RCC 7860 (cell line): Measurements from ENCODE around the gene ETS1.
A peak's percentile ranks its signal among the peaks of the same experiment; 100 is the strongest.

Experiments used
- DNase-seq: peaks from one replicate; pipeline ENCODE4 v3.0.0-alpha.2; 2015; ENCODE audit warnings: low spot score
- FAIRE-seq: peaks from 2 replicates; lab custom pipeline; 2012; peaks lifted over from hg19 to GRCh38; lab: Jason Lieb, UNC

ETS1 gene

DNA sequence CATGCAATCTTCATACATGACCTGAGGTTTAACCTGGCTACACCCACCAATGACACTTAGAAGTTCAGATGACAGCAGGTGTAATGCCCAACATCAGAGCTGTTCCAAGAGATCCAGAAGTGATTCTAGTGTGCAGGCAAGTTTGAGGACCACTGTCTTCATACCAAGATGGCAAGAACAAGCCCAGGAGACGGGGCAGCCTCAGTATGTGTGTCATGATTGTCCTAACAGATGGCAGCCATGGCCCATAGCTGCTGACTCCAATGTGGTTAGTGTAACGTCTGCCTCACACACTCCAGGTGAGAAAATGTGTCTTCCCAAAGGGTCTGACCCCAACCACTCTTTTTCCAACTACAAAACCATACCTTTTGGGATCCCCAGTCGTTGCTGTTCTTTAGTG lies 97.3 kb downstream of the ETS1 start:
- no peak for DNase-seq
- no peak for FAIRE-seq

DNA sequence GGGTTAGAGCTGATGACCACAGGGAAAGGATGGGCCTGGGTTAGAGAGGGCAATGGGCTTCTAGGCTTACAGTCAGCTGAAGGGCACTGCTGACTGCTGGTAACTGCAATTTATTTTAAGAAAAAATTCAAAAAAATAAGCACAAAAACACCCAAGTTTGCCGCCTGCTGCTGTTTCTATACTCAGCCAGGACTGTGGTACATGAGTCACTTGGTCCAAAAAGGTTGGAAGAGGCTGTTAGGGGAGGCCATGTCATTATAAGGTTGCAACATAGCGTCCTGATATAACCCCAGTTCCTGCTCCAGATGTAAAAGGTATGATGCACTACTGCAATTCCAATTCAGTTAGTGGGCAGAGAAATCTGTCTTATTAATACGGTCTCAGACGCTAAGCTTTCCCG lies 98.9 kb downstream of the ETS1 start:
- DNase-seq (peak; percentile 31), FAIRE-seq (no peak)

DNA sequence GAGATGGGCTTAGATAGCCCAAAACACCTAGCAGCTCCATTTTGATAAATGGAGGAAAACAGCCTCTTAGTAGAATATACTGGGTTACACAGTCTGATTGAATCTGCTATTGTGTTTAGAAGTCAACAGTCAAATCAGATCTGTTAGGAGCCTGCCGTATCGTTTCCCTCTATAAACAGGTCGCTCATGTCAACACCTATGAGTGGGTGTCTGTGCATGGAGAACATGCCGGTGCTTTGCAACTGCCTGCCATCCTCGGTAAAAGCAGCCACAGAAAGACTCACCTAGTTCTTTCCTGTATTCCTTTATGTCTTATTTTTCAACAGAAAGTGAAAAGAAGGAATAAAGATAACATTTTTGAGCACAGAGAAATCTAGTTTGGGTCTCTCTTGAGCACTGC lies 99.4 kb downstream of the ETS1 start:
- DNase-seq, result no peak
- FAIRE-seq, result no peak

DNA sequence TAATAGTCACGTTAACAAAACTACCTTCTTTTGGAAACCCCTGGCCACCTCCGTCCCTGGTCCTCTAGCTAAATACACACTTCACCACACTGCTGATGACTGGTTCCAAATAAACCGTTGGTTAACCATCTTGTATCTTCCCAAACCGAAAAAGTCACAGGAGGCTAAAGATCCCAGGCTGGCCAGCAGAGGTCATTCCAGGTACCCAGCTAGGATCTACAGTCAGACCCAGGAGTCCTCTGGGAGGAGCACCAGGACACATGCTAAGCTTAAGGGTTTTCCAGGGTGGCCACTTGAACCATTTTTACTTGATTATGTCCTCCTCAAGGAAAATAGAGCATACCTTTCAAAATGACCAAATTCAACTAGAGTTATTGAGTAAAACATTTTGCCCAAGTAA lies 103.2 kb downstream of the ETS1 start:
- FAIRE-seq, result no peak
- DNase-seq, result no peak

DNA sequence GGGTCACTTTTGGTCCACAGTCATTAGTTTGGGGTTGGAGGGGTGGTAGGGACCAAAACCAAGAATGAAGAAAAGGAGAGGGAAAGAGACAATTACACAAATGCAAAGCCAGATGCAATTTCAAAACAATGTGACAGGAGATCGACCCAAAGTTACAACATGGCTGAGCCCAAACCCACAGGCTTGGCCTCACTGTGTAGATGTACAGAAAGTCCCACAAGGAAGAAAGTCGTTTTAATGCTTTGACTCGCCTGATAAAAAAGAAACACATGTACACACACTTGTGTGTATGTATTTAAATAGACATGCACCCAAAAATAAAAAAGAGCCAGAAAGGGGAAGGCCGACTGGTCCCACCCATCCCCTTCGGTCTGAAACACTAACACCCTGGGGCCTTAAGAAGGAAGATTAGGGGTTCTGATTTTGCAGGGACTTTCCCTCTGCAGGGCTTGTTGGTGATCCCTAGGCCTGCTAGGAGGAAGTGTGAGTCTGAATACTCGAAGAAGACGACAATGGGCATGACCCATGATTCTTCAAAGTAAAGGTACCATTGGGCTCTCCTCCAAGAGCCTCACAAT lies 104.1 kb downstream of the ETS1 start:
- FAIRE-seq (no peak), DNase-seq (no peak)

DNA sequence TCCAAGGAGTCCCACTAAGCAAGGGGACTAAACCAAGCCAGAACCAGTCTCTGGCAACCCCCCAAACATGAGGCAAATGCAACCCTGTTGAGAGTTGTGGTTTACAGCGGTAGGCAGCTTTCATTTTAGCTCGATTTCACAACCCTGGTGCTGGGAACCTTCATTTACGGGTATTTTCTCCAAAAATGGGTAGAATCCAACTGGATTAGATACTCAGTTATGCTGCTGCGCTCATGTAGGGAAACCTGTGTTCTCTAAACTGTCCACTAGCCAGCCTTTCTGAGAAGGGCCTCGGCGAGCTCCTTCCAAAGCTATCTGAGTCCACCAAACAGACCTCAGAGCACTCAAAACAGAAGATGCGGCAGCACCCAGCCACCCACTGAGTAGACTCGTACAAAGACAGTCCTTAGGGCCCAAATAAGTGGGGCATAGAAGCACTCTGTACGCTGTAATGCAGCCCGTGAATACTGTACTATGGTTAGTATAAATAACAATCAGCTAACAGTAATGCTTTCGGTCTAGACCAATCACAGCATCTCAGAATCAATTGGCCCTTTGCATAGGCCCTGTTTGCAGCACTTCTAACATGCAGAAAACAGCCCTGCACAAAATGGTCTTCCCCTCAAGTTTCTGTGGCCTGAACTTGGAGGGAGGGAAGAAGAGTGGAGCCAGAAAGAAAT lies 104.7 kb downstream of the ETS1 start:
- no peak for DNase-seq
- no peak for FAIRE-seq

DNA sequence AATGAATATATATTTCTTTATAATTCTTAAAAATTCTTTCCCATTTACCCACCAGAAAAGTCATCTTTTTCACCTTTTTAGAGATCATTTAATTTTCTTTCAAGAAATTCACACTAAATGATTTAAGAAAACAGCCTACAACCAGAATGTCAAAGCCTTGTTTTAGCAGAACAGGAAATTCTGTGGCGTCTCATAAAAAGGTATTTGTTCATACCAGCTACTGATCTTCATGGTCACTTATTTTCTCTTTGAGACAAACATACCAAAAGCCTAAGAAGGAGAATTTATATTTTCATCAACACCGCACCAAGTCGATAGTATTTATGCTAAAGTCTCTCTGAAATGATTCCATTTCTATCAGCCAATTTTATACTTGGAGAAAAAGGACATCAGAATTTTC lies 105.3 kb downstream of the ETS1 start:
- no peak for DNase-seq
- no peak for FAIRE-seq

DNA sequence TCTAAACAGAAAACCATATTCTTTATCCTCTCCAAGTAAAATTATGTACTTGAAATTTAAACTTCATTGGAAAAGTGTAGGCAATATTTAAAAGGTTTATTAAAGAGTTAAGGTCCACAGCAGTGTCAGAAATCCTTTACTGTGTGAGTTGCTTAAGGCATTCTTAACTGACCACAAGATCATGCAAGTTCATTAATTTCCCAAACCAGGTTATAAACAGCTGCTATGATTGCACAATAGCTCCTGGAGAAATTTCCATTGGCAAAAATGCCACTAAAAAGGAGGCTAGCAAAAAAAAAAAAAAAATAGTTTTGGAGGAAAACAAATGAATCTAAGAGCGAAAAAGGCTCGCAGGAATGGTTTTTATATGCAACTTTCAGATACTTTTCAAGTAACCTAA lies 106.2 kb downstream of the ETS1 start:
- DNase-seq, result no peak

DNA sequence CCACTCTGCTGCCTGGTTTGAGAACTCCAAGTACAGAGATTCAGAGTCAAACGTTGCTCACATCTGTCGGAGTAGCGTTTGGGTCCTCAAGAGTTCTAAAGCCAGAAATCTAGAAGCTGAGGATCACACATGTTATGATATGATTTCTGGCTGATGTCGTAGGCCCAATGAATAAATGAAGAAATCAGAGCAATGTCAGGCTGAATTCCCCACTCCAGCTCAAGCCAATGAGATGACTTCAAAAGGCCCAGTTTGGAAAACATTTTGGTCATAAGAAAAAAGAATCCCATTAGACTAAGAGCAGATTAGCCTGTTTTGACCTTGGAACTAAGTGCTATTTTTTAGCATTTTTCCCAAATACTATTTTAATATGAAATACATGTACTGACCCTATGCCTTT lies 106.7 kb downstream of the ETS1 start:
- DNase-seq, result no peak
- FAIRE-seq, result no peak

More for the DNA sequence above, 106.2 kb downstream of the ETS1 start:
- FAIRE-seq, result no peak

DNA sequence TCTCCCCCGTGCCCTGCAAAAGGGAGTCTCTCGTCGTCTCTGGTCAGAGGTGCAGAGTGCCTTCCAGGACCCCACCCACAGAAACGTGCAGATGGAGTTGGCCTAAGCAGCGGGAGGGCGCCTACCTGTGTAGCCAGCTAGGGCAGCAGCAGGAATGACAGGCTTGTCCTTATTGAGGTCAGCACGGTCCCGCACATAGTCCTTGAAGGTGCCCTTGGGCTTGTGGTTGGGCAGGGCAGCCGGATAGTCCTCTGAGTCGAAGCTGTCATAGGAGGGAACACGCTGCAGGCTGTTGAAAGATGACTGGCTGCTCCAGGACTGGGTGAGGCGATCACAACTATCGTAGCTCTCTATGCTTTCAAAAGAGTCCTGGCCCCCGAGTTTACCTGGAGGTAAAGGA lies 107.3 kb downstream of the ETS1 start:
- no peak for FAIRE-seq
- DNase-seq, result no peak

DNA sequence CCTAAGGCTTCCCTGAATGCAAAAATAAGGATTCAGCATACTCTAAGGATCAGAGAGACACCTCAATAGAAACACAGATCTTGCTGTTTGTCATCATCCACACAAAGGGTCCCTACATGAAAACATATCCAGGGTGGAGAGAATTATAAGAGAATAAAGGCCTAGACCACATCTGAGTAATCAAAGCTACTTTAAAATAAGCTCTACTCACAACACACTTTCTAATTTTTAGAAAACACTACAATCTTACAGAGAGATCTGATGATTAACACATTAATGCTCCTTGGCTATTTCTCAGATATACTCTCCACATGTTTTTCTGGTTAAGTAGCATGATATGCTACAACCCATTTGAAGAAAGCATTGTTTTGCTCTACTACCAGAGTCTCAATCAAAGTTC lies 108.2 kb downstream of the ETS1 start:
- DNase-seq, result no peak
- FAIRE-seq, result no peak

DNA sequence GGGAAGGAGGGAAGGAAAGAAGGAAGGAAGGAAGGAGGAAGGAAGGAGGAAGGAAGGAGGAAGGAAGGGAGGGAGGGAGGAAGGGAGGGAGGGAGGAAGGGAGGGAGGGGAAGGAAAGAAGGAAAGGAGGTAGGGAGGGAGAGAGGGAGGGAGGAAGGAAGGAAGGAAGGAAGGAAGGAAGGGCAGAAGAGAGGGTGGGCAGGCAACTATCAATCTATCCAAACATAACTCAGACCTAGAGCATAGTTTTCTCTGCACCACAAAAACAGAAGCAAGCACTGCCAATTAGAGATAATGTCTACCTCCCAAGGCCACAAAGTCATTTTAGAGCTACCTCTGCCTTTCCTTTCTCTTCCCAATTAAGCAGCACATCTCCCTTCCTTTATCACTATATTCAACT lies 109.1 kb downstream of the ETS1 start:
- DNase-seq, result no peak
- no peak for FAIRE-seq

DNA sequence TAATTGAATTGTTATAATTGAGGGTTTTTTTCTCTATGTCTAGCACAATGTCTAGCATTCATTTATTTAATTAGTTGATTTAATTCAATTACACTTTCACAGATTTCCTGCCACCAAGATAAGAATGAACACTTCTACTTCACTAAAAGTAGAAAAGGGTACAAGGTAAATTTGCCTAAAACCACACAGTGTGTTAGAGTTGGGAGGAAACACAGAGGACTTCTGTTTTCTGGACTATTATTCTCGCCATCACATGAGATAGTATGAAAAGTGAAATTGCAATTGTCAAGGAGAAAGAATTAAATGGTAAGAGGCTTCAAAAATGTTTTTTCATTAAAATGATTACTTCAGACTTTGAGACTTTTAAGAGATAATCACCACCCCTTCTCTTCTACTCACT lies 109.5 kb downstream of the ETS1 start:
- FAIRE-seq, result no peak
- no peak for DNase-seq

DNA sequence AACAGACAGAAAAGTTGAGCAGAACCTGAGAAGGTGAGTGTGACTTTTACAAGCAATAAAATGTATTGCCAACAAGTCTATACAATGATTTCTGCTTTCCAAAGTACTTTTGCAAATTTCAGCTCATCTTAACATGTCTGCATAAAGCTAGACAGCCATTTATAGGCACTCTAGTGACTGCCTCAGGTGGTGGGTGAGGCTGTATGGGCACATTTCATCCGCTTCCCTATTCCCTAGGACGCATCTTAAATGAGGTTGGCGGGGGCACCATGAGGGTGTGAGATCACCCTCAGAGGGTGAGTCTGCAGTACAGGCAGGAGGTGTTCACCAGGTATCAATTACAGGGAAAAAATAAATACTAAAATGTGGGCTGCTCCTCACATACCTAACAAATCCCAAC lies 110.1 kb downstream of the ETS1 start:
- no peak for FAIRE-seq

DNA sequence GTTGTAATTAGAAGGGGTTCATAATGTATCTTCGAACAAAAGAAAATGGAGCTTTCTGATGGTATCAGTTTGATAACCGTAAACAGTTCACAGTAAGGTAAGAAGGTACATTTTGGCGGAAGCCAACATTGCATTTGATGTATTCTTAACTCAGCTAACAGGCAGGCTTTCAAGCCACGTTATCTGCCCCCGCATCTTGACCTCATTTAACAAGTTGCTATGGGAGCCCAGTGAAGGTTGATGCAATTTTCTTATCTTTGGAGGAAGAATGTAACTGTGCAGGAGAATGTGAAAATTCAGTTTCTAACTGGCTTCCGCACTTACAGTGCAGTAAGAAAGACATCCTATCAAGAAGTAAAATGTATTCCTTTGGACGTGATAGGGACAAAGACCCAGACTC lies 110.6 kb downstream of the ETS1 start:
- DNase-seq, result no peak
- no peak for FAIRE-seq

More for the DNA sequence above, 110.1 kb downstream of the ETS1 start:
- DNase-seq, result no peak

DNA sequence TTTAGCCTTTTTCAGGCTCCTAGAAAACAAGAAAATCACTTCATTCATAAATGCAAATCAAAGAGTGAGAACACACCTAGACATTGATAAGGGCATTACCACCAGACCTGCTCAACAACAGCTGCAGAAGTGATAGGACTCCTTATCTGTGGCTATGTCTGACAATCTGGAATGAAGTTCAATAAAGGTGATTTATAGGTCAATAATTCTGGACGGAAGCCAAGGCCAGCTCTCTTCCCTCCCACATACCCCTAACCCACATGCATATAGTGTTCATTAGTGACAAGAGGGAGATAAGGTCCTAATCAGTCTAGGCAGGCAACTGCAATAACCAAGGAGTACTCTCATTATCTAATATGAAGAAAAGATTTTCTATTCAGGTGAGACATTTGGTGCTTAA lies 111.3 kb downstream of the ETS1 start:
- no peak for DNase-seq

DNA sequence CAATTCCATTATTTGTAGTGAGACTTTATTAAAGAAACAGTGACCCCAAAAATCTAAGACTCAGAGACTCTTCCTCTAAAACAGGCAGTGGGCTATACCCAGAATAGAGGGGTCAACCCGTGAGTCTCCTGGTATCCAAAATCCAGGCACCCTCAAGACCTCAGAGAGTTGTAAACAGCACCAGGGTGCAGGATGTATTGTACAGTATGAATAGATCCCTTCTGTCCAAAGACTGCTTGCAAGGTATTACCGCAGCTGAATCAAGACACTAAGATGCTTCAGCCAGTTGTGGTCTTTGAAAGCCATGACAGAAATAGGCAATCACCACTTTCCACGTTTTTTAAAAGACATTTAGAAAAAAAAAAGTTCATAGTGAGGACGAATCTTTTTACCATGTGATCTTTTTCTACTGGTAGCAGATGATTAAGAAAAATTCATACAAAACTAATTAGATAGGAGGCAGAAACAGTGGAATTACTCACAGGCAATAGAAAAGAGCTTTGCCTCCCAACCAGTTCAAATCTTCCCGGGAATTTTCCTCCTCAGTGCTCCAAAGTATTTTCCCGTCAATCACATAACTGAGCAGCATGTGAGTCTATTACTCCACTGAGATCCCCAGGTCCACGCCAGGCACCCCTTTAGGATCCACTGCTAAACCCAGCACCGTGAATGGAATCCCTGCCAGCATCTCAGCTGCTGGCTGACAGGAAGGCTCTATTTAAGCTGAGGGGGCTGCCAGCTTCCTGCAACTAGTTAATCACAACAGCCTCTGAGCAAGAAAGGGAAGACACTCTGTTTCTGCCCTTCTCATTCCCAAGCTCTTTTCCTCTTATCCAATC lies 113.1 kb downstream of the ETS1 start:
- no peak for FAIRE-seq
- DNase-seq, result no peak

More for the DNA sequence above, 111.3 kb downstream of the ETS1 start:
- no peak for FAIRE-seq

DNA sequence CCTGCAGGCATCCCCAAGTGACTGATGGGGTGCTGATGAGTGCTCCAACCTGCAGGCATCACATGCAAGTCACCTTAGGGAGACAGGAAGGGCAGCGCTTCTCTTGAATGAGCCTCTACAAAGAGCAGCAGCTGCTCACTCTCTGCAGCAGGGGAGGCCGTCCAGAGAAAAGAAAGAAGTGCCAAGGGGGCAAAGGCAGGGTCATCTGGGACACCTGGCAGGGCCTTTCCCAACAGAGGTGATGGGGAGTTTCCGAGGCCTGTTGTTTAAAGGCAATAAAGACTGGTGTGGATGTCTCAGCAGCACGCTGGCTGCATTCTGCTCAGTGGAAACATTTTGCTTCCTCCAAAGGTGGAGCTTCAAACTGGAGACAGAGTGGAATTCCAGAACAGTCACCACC lies 113.7 kb downstream of the ETS1 start:
- FAIRE-seq, result no peak
- DNase-seq, result no peak

DNA sequence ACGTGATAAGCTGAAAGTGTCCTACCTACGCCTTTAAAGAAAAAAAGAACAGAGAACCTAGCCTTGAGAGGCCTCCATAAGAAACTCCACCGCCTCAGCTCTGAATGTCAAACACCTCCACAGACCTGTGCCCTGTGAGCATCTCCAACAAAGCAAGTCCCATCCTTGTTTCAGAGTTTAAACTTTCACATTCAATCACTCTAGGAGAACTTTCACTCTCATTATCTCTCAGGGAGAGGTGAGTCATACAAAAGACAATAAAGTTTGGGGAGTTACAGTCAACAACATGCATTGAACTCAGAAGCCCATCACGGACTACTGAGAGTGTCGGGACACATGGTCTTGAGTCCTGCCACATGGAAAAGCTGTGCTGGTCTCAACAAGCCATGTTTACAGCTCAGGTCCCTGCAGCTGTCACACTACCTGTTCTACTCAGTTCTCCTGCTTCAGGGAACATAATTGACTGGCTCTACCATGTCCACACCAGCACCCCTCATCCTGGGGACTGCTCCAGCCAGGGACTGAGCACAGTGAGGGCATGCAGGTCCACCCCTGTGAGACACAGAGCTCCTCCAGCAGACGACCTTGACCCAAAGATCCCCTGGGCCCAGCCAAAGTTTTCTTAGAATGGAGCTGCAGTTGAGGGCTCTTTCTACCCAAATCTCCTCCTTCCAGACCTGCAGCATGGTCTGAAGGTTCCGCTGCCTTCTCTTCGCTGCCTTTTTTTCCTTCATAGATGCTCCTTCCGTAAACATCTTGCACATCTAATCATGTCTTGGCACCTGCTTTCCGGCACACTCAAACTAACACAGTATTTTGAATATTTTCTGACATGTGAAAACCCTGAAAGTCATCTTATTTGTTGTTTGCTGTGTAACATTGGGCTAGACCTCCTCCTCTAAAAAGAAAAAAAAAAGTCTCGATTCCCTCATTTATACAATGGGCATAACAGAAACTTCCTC lies 114.9 kb downstream of the ETS1 start:
- no peak for FAIRE-seq
- DNase-seq, result peak; percentile 27

DNA sequence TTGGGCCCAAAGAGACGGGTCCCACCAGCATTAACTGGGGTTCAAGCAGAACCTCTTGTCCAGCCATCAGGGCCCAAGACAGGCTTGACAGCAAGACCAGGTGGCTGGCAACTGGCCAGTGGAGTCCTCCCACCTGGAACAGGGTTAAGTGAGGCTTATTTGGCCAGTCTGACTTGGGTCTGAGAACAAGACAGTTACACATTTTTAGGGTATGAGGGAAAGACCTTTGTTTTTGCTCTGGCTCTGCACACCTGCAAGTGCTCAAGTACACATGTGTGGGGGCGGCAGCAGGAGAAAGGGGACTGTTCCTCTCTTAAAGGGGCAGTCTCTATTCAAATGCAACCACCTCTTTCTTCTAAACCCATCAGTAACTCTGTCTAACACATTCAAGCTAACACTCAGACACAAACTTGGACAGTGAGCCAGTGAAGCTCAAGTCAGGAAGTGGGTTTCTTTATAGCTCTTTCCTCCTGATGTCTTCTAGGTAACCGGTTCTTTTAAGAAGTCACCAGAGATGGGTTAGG lies 116.2 kb downstream of the ETS1 start:
- FAIRE-seq, result no peak

DNA sequence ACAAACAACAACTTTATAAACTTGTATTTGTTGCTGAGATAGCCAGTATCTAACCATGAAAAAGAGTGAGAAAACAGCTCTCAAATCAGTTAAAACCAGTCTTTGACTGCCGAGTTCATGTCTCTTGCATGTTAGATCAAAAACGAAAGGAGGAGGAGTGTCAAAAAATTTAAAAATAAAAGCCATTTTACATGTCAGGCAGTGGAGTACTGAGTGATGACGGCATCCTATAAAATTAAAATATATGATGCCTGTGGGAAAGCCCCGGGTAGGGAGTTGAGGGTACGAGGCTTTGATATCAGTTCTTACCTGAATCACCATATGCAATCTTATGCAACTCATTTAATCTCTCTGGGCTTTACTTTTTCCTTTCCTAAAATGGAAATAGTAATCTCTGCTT lies 117.3 kb downstream of the ETS1 start:
- FAIRE-seq, result no peak
- no peak for DNase-seq

More for the DNA sequence above, 116.2 kb downstream of the ETS1 start:
- DNase-seq, result no peak
